ENCODE results near the gene LTA.
"Not testable (repeated sequence)": the region's sequence is repeated elsewhere in the genome, so short reads cannot be mapped to it uniquely, and the experiment has no call there.

Gene LTA

GRCh38 chr6:31586599-31587281 lies 14.7 kb downstream of the LTA start:
- DNase-seq (ENCODE audit: low read depth), result peak; percentile 97

- DNase-seq (ENCODE audit: low read depth), result peak; percentile 63
Observed at GRCh38 chr6:31587791-31588777, 16.0 kb downstream of the LTA start.

GRCh38 chr6:31588871-31589650 lies 17.0 kb downstream of the LTA start:
- DNase-seq (ENCODE audit: low read depth), result no peak

- DNase-seq (ENCODE audit: low read depth), result not testable (repeated sequence)
Observed at GRCh38 chr6:31590691-31591090, 18.6 kb downstream of the LTA start.

- no peak for DNase-seq (ENCODE audit: low read depth)
Observed at GRCh38 chr6:31592396-31592771, 20.3 kb downstream of the LTA start.

GRCh38 chr6:31597006-31597405 lies 24.9 kb downstream of the LTA start:
- peak; percentile 78 for DNase-seq (ENCODE audit: low read depth)

- no peak for DNase-seq (ENCODE audit: low read depth)
Observed at GRCh38 chr6:31607317-31607716, 35.2 kb downstream of the LTA start.

- DNase-seq (ENCODE audit: low read depth), result no peak
Observed at GRCh38 chr6:31609519-31610406, 37.7 kb downstream of the LTA start.

- DNase-seq (ENCODE audit: low read depth), result no peak
Observed at GRCh38 chr6:31610968-31611367, 38.9 kb downstream of the LTA start.

GRCh38 chr6:31614075-31614619 lies 42.1 kb downstream of the LTA start:
- DNase-seq (ENCODE audit: low read depth), result no peak

- peak; percentile 66 for DNase-seq (ENCODE audit: low read depth)
Observed at GRCh38 chr6:31614684-31615578, 42.8 kb downstream of the LTA start, which contains the start of gene AIF1. Gene AIF1, plus strand, starts transcription at chr6:31615234. Its CDS starts 96 bp downstream, at chr6:31615330.

GRCh38 chr6:31615748-31616147 lies 43.7 kb downstream of the LTA start:
- DNase-seq (ENCODE audit: low read depth), result peak; percentile 87

GRCh38 chr6:31617010-31617409 lies 44.9 kb downstream of the LTA start:
- DNase-seq (ENCODE audit: low read depth), result no peak

- peak; percentile 98 for DNase-seq (ENCODE audit: low read depth)
Observed at GRCh38 chr6:31619805-31620585, 47.9 kb downstream of the LTA start.

GRCh38 chr6:31620586-31621319 lies 48.7 kb downstream of the LTA start, which contains the start of gene PRRC2A:
Gene PRRC2A, plus strand, starts transcription at chr6:31620715. Its CDS starts 2,075 bp downstream, at chr6:31622790.
- DNase-seq (ENCODE audit: low read depth), result peak; percentile 65

GRCh38 chr6:31621320-31621939 lies 49.3 kb downstream of the LTA start:
- no peak for DNase-seq (ENCODE audit: low read depth)

GRCh38 chr6:31621991-31622390 lies 49.9 kb downstream of the LTA start:
- no peak for DNase-seq (ENCODE audit: low read depth)

- DNase-seq (ENCODE audit: low read depth), result no peak
Observed at GRCh38 chr6:31622684-31623091, 50.6 kb downstream of the LTA start.

Measured in CMK (cell line).